Panc1 (cell line): ENCODE measurements around the gene SOX11. TPM values are rescaled to one million over a fixed set of nuclear protein-coding genes. Genes with fewer than 3 reads are reported as not detected.

Experiments
- ATAC-seq: fragments of 200-7000 bp; cut with Tn5 transposase; 2 replicates; pipeline ENCODE4 v1.9.1; 2020; ENCODE audit warnings: mild to moderate bottlenecking, moderate library complexity
- BruUV-seq: library from RNA; stranded (reverse); fragments of 400-500 nt; replicated peaks from 2 replicates; lab custom pipeline; 2021; lab: Mats Ljungman, UMichigan
- CTCF ChIA-PET: fragments of 300-600 bp; sonication (Branson Sonifier 250); formaldehyde crosslinking; loops from one replicate; lab custom pipeline; 2022; ENCODE audit warnings: antibody characterized with exemption; lab: Charles Lee
- POLR2A ChIA-PET: fragments of 300-600 bp; sonication (Branson Sonifier 250); formaldehyde crosslinking; loops from one replicate; lab custom pipeline; 2022; ENCODE audit warnings: antibody characterized with exemption; lab: Charles Lee
- DNase-seq: peaks from one replicate; pipeline ENCODE4 v3.0.0-alpha.2; 2010; ENCODE audit warnings: low read depth, low spot score
- H3K27ac ChIP-seq: 2 replicates; pipeline ENCODE4 v1.5.1; 2011; ENCODE audit warnings: mild to moderate bottlenecking, low read length, inconsistent platforms
- H3K27me3 ChIP-seq: fragments of 200-500 bp; sonication (Bioruptor generic); 2 replicates; pipeline ENCODE4 v1.6.0; 2014; ENCODE audit warnings: low read length, inconsistent platforms; ENCODE audit not compliant: control insufficient read depth, insufficient read depth
- H3K36me3 ChIP-seq: fragments of 200-500 bp; sonication (Bioruptor generic); 2 replicates; pipeline ENCODE4 v1.5.1; 2014; ENCODE audit warnings: inconsistent platforms, mild to moderate bottlenecking, low read length, moderate library complexity; ENCODE audit not compliant: control insufficient read depth, insufficient read depth
- H3K4me1 ChIP-seq: 2 replicates; pipeline ENCODE4 v1.5.1; 2011; ENCODE audit warnings: inconsistent platforms, mild to moderate bottlenecking, low read length, moderate library complexity; ENCODE audit not compliant: control insufficient read depth, insufficient read depth
- H3K4me3 ChIP-seq, 2 experiments: 2 replicates each; pipeline ENCODE4 v1.5.1; 2011 to 2012; ENCODE audit warnings: low read depth in 2 of 2, low read length in 2 of 2, mild to moderate bottlenecking in 2 of 2, inconsistent platforms in 1 of 2, moderate library complexity in 1 of 2
- H3K9me3 ChIP-seq: fragments of 200-500 bp; sonication (Bioruptor generic); 2 replicates; pipeline ENCODE4 v1.5.1; 2014; ENCODE audit warnings: low read depth, mild to moderate bottlenecking, inconsistent platforms, low read length, moderate library complexity; ENCODE audit not compliant: control insufficient read depth, insufficient read depth
- POLR2AphosphoS5 ChIP-seq: IDR thresholded peaks from 2 replicates; pipeline ENCODE4 v1.6.1; 2012; ENCODE audit warnings: mild to moderate bottlenecking, low read depth, low read length, moderate library complexity
- REST ChIP-seq, 2 experiments: IDR thresholded peaks; 2 replicates each; pipeline ENCODE4 v1.6.1; 2011 to 2012; ENCODE audit warnings: low read depth in 2 of 2, control low read depth in 1 of 2, low read length in 1 of 2, mild to moderate bottlenecking in 1 of 2, moderate library complexity in 1 of 2; ENCODE audit not compliant: insufficient read depth in 1 of 2
- SIN3A ChIP-seq: IDR thresholded peaks from 2 replicates; pipeline ENCODE4 v1.6.1; 2012; ENCODE audit warnings: low read depth, mild to moderate bottlenecking, low read length, moderate library complexity, borderline replicate concordance; ENCODE audit not compliant: insufficient read depth
- TCF7L2 ChIP-seq: IDR thresholded peaks from 2 replicates; pipeline ENCODE4 v1.6.1; 2011; ENCODE audit warnings: mild to moderate bottlenecking, low read depth, low read length, inconsistent platforms
- in situ Hi-C: cut with HindIII; loops from 2 replicates; pipeline ENCODE4 v1.10.0; 2016; ENCODE audit warnings: low sequenced_read_pairs, low pct_unique_long_range_greater_than_20kb
- intact Hi-C: fragments of 100-400 bp; cut with micrococcal nuclease; formaldehyde crosslinking; loops from one replicate; pipeline ENCODE4 v1.10.0; 2022; ENCODE audit not compliant: unreplicated experiment
- total RNA-seq: library from RNA; stranded (reverse); gene quantifications from one replicate; pipeline ENCODE4 v1.2.1, GENCODE V29; 2021; ENCODE audit not compliant: unreplicated experiment
- TF ChIP-seq, protein P1 (sequence below): fragments of 450-650 bp; IDR thresholded peaks from 2 replicates; pipeline ENCODE4 v1.5.1; 2017; ENCODE audit warnings: mild to moderate bottlenecking

The SOX11 gene
- total RNA-seq, 1 experiment from 2014 or later: not detected

DNA sequence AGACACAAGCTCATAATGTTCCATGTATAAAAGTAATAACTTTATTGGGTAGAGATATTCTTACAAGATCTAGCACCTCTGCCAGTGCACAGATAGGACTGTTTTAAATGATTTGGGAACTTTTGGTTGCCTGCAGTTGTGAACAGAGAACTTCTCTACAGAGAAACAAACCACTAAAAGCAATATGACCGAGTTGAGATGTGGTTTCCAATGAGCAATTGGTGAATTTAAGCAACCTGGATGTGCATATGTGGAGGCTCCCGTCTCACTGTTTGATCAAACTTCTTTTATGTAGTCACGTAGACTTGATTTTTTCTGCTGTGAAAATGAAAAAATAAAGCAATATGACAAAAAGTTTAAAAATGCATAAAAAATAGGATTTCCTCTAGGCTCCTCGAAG, 7.8 kb downstream of the SOX11 start:
- BruUV-seq: no TSS peak
- H3K27ac ChIP-seq: no peak overlapping the region
- intact Hi-C loops (no loop called here), in situ Hi-C loops (no loop called here)
- ATAC-seq: no peak
- no peaks in the 10 kb centered on the region for H3K27me3 ChIP-seq
- no peak overlapping the region for H3K4me3 ChIP-seq
- no peaks in the 10 kb centered on the region for H3K9me3 ChIP-seq
- DNase-seq: no peak
- H3K4me1 ChIP-seq: no peaks in the 10 kb centered on the region
- POLR2A ChIA-PET: no interaction called here
- CTCF ChIA-PET: no interaction called here
- TF ChIP-seq REST (IDR thresholded peaks at IDR 0.05; ENCODE audit: insufficient read depth in 1 of 2, low read depth in 2 of 2, low read length in 1 of 2) (no peak), POLR2AphosphoS5 (no peak), TCF7L2 (no peak), SIN3A (no peak)
- TF ChIP-seq, protein P1, sequence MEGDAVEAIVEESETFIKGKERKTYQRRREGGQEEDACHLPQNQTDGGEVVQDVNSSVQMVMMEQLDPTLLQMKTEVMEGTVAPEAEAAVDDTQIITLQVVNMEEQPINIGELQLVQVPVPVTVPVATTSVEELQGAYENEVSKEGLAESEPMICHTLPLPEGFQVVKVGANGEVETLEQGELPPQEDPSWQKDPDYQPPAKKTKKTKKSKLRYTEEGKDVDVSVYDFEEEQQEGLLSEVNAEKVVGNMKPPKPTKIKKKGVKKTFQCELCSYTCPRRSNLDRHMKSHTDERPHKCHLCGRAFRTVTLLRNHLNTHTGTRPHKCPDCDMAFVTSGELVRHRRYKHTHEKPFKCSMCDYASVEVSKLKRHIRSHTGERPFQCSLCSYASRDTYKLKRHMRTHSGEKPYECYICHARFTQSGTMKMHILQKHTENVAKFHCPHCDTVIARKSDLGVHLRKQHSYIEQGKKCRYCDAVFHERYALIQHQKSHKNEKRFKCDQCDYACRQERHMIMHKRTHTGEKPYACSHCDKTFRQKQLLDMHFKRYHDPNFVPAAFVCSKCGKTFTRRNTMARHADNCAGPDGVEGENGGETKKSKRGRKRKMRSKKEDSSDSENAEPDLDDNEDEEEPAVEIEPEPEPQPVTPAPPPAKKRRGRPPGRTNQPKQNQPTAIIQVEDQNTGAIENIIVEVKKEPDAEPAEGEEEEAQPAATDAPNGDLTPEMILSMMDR: no peak
- no peaks in the 10 kb centered on the region for H3K36me3 ChIP-seq

- in situ Hi-C loops (no loop called here), intact Hi-C loops (no loop called here)
- no peaks in the 10 kb centered on the region for H3K9me3 ChIP-seq
- ChIA-PET CTCF (no interaction called here), POLR2A (no interaction called here)
- H3K4me3 ChIP-seq: no peak overlapping the region
- ATAC-seq (no peak), DNase-seq (no peak)
- H3K4me1 ChIP-seq: no peaks in the 10 kb centered on the region
- BruUV-seq: no TSS peak
- H3K27ac ChIP-seq: no peak overlapping the region
- TF ChIP-seq POLR2AphosphoS5: no peak
- TF ChIP-seq REST (IDR thresholded peaks at IDR 0.05; ENCODE audit: insufficient read depth in 1 of 2, low read depth in 2 of 2, low read length in 1 of 2): no peak
- TF ChIP-seq SIN3A: no peak
- no peak for TF ChIP-seq TCF7L2
- TF ChIP-seq, protein P1: no peak
- no peaks in the 10 kb centered on the region for H3K27me3 ChIP-seq
- no peaks in the 10 kb centered on the region for H3K36me3 ChIP-seq
These were observed 8.4 kb downstream of the SOX11 start for GRCh38 chr2:5700551-5700950.
